Trophoblast cell (in vitro differentiated cells and primary cell): Measurements from ENCODE around the gene PRSS22.

ENCODE experiments used
- DNase-seq, 2 donors: peaks; one replicate each; pipeline ENCODE4 v3.0.0-alpha.2; 2016
- H2AFZ ChIP-seq: 2 replicates; pipeline ENCODE4 v1.6.1; 2013; ENCODE audit warnings: low read length, moderate library complexity, mild to moderate bottlenecking; ENCODE audit not compliant: insufficient read depth, poor library complexity
- H2AK5ac ChIP-seq: 2 replicates; pipeline ENCODE4 v1.6.1; 2013; ENCODE audit warnings: mild to moderate bottlenecking, low read length
- H2BK120ac ChIP-seq: 2 replicates; pipeline ENCODE4 v1.6.1; 2013; ENCODE audit warnings: low read length, mild to moderate bottlenecking, moderate library complexity; ENCODE audit not compliant: insufficient read depth, poor library complexity
- H2BK12ac ChIP-seq: 2 replicates; pipeline ENCODE4 v1.6.1; 2013; ENCODE audit warnings: mild to moderate bottlenecking, low read length, moderate library complexity
- H2BK5ac ChIP-seq: 2 replicates; pipeline ENCODE4 v1.6.1; 2013; ENCODE audit warnings: low read length, low read depth, moderate library complexity, mild to moderate bottlenecking; ENCODE audit not compliant: poor library complexity
- H3K14ac ChIP-seq: 2 replicates; pipeline ENCODE4 v1.6.1; 2013; ENCODE audit warnings: mild to moderate bottlenecking, low read length
- H3K18ac ChIP-seq: 2 replicates; pipeline ENCODE4 v1.6.1; 2013; ENCODE audit warnings: mild to moderate bottlenecking, low read length
- H3K23ac ChIP-seq: 2 replicates; pipeline ENCODE4 v1.6.1; 2013; ENCODE audit warnings: low read length
- H3K27ac ChIP-seq: 2 replicates; pipeline ENCODE4 v1.5.1; 2013; ENCODE audit warnings: low read depth, mild to moderate bottlenecking, inconsistent platforms, low read length, moderate library complexity
- H3K27me3 ChIP-seq: 2 replicates; pipeline ENCODE4 v1.6.1; 2013; ENCODE audit warnings: inconsistent platforms, mild to moderate bottlenecking, low read length, moderate library complexity; ENCODE audit not compliant: insufficient read depth
- H3K36me3 ChIP-seq, 2 experiments: 1 replicate in 1 of 2; 2 replicates in 1 of 2; pipeline ENCODE4 v1.6.1; 2013; ENCODE audit warnings: low read length in 2 of 2, mild to moderate bottlenecking in 2 of 2, moderate library complexity in 1 of 2; ENCODE audit not compliant: insufficient read depth in 2 of 2, control insufficient read depth in 1 of 2
- H3K4ac ChIP-seq: 2 replicates; pipeline ENCODE4 v1.6.1; 2013; ENCODE audit warnings: low read depth, mild to moderate bottlenecking, low read length, moderate library complexity
- H3K4me1 ChIP-seq, 2 experiments: 1 replicate in 1 of 2; 2 replicates in 1 of 2; pipeline ENCODE4 v1.6.1; 2013; ENCODE audit warnings: low read length in 2 of 2, mild to moderate bottlenecking in 2 of 2, moderate library complexity in 1 of 2; ENCODE audit not compliant: insufficient read depth in 2 of 2, control insufficient read depth in 1 of 2
- H3K4me2 ChIP-seq: 2 replicates; pipeline ENCODE4 v1.6.1; 2013; ENCODE audit warnings: inconsistent platforms, mild to moderate bottlenecking, low read length, moderate library complexity
- H3K4me3 ChIP-seq: 2 replicates; pipeline ENCODE4 v1.5.1; 2013; ENCODE audit warnings: mild to moderate bottlenecking, low read depth, low read length, inconsistent platforms
- H3K79me1 ChIP-seq: one replicate; pipeline ENCODE4 v1.6.1; 2013; ENCODE audit warnings: low read length
- H3K79me2 ChIP-seq: 2 replicates; pipeline ENCODE4 v1.6.1; 2013; ENCODE audit warnings: low read length, mild to moderate bottlenecking; ENCODE audit not compliant: control insufficient read depth, insufficient read depth, poor library complexity
- H3K9ac ChIP-seq: 2 replicates; pipeline ENCODE4 v1.6.1; 2013; ENCODE audit warnings: mild to moderate bottlenecking, low read length
- H3K9me3 ChIP-seq: 2 replicates; pipeline ENCODE4 v1.6.1; 2013; ENCODE audit warnings: low read depth, mild to moderate bottlenecking, control low read depth, inconsistent platforms, low read length; ENCODE audit not compliant: insufficient read depth
- H4K12ac ChIP-seq: 2 replicates; pipeline ENCODE4 v1.6.1; 2013; ENCODE audit warnings: low read depth, mild to moderate bottlenecking, low read length, moderate library complexity
- H4K8ac ChIP-seq: 2 replicates; pipeline ENCODE4 v1.6.1; 2013; ENCODE audit warnings: low read depth, mild to moderate bottlenecking, low read length, moderate library complexity
- H4K91ac ChIP-seq: one replicate; pipeline ENCODE4 v1.6.1; 2013; ENCODE audit warnings: low read depth, mild to moderate bottlenecking, low read length, moderate library complexity
- WGBS: extraction: QIAGEN DNeasy Blood & Tissue Kit; methylation state at CpG from one replicate; pipeline ENCODE4 v1.1.7; 2013; ENCODE audit warnings: missing lambda C conversion rate; ENCODE audit not compliant: insufficient read length, insufficient coverage; ENCODE audit errors: extremely low coverage; 5-methylcytosine and 5-hydroxymethylcytosine counted together

The PRSS22 gene

DNA sequence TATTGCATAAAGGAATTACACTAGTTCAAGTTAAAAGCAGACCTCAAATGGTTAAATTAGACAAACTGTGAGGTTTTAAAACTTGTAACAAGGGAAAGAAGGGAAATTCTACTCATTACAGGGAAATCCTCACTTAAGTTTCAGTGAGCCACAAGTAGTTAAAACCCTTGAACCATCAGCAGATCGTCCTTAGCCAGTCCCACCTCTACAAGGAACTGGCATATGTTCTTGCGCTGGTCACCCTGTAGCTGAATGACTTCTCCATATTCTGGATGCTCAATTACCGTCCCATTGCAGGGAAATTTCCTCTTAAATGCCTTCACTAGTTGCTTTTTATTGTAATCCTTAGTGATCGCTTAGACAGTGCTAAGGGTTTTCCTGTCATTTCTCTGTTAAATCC, 35.5 kb downstream of the PRSS22 start:
- H3K27me3 ChIP-seq: no peaks in the 10 kb centered on the region
- no peak overlapping the region for H4K91ac ChIP-seq
- H2AK5ac ChIP-seq: no peak overlapping the region
- no peaks in the 10 kb centered on the region for H3K79me2 ChIP-seq
- no peak overlapping the region for H2BK12ac ChIP-seq
- H2BK5ac ChIP-seq: no peak overlapping the region
- peaks cover 2% of the 10 kb centered on the region for H3K9me3 ChIP-seq
- H3K4me1 ChIP-seq: peaks cover 4 to 7% of the 10 kb centered on the region in 2 experiments
- H3K14ac ChIP-seq: no peak overlapping the region
- H3K4me3 ChIP-seq: no peak overlapping the region
- H3K79me1 ChIP-seq: no peaks in the 10 kb centered on the region
- no peak overlapping the region for H3K9ac ChIP-seq
- no peak overlapping the region for H4K8ac ChIP-seq
- H4K12ac ChIP-seq: no peak overlapping the region
- no peak for DNase-seq
- no peak overlapping the region for H2AFZ ChIP-seq
- no CpG with 5 or more reads among the region's 4 CpGs for WGBS
- H2BK120ac ChIP-seq: no peak overlapping the region
- H3K4me2 ChIP-seq: no peak overlapping the region
- no peak overlapping the region for H3K27ac ChIP-seq
- H3K4ac ChIP-seq: no peak overlapping the region
- H3K23ac ChIP-seq: no peak overlapping the region
- no peaks in the 10 kb centered on the region for H3K36me3 ChIP-seq
- no peak overlapping the region for H3K18ac ChIP-seq

DNA sequence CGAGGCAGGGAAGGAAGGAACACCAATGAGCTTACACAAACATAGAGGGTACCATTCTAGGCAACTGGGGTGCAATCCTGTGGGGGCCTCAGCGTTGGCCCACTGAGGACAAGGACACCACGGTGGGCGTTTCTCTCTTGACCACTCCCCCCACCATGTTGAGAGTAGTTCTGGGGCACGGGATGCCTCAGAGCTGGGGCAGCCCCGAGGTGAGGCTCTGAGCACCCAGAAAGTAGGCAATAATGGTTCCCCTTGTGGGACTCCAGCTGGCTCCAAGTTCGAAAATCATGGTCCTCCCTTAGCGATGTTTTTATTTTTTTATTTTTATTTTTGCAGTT, 35.8 kb downstream of the PRSS22 start:
- Histone ChIP-seq H3K23ac (no peak overlapping the region), H3K4ac (no peak overlapping the region), H3K4me2 (no peak overlapping the region), H2BK120ac (no peak overlapping the region), H3K79me2 (no peaks in the 10 kb centered on the region), H3K27me3 (no peaks in the 10 kb centered on the region), H2BK5ac (no peak overlapping the region), H3K18ac (no peak overlapping the region), H4K12ac (no peak overlapping the region), H3K79me1 (no peaks in the 10 kb centered on the region), H3K27ac (no peak overlapping the region), H4K91ac (no peak overlapping the region), H2AFZ (no peak overlapping the region), H3K9ac (no peak overlapping the region), H4K8ac (no peak overlapping the region), H3K36me3 (no peaks in the 10 kb centered on the region), H3K14ac (no peak overlapping the region), H2BK12ac (no peak overlapping the region), H2AK5ac (no peak overlapping the region), H3K9me3 (peaks cover 2% of the 10 kb centered on the region), H3K4me3 (no peak overlapping the region), H3K4me1 (peaks cover 4 to 7% of the 10 kb centered on the region in 2 experiments)
- no CpG with 5 or more reads among the region's 8 CpGs for WGBS
- no peak for DNase-seq

DNA sequence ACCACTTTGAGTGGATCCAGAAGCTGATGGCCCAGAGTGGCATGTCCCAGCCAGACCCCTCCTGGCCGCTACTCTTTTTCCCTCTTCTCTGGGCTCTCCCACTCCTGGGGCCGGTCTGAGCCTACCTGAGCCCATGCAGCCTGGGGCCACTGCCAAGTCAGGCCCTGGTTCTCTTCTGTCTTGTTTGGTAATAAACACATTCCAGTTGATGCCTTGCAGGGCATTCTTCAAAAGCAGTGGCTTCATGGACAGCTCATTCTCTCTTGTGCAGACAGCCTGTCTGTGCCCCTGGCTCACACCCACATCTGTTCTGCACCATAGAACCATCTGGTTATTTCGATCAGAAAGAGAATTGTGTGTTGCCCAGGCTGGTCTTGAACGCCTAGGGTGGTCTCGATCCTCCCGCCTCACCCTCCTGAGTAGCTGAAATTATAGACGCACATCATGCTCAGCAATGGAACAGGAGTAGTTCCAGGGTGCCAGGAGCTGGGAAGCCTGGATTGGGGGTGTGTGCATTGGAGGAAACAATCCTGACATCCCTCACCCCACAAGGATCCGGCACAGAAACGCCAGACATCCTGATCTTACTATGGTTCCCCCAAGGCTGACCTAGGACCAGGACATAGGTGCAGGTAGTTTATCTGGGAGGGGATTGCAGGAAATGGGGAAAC, 36.3 kb downstream of the PRSS22 start:
- no peak overlapping the region for H3K4ac ChIP-seq
- H2AK5ac ChIP-seq: no peak overlapping the region
- H3K27me3 ChIP-seq: no peaks in the 10 kb centered on the region
- no peak overlapping the region for H3K4me2 ChIP-seq
- H3K23ac ChIP-seq: no peak overlapping the region
- no peak overlapping the region for H4K91ac ChIP-seq
- H3K9ac ChIP-seq: no peak overlapping the region
- peaks cover 2% of the 10 kb centered on the region for H3K9me3 ChIP-seq
- H3K4me1 ChIP-seq: peaks cover 4 to 7% of the 10 kb centered on the region in 2 experiments
- H2AFZ ChIP-seq: no peak overlapping the region
- no peaks in the 10 kb centered on the region for H3K36me3 ChIP-seq
- no peaks in the 10 kb centered on the region for H3K79me1 ChIP-seq
- H2BK12ac ChIP-seq: no peak overlapping the region
- no peak overlapping the region for H4K8ac ChIP-seq
- DNase-seq: peak in 1 of 2 donors; percentile 13
- no peak overlapping the region for H3K18ac ChIP-seq
- no peak overlapping the region for H3K27ac ChIP-seq
- no peak overlapping the region for H3K14ac ChIP-seq
- no peak overlapping the region for H4K12ac ChIP-seq
- H2BK5ac ChIP-seq: no peak overlapping the region
- no peak overlapping the region for H2BK120ac ChIP-seq
- H3K4me3 ChIP-seq: no peak overlapping the region
- no CpG with 5 or more reads among the region's 9 CpGs for whole genome bisulfite sequencing
- no peaks in the 10 kb centered on the region for H3K79me2 ChIP-seq

DNA sequence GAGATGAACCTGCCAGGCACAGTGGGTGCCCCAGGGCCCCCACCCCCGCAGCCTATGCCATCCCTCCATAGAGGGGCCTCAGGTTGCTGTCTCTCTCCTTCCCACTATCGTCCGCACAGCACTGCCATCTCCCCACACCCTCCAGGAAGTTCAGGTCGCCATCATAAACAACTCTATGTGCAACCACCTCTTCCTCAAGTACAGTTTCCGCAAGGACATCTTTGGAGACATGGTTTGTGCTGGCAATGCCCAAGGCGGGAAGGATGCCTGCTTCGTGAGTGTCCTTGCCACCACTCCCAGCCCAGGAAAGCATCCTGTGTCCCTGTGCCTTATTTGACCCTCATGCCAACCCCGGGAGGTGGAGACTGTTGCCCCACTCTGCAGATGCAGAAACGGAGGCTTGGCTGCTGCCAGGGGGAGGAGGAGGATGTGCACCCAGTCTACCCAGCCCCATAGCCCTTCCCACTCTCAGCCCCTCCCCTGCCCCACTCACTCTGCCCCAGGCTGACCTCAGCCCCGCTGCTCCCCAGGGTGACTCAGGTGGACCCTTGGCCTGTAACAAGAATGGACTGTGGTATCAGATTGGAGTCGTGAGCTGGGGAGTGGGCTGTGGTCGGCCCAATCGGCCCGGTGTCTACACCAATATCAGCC, 37.0 kb downstream of the PRSS22 start:
- H2BK120ac ChIP-seq: no peak overlapping the region
- no peak overlapping the region for H2BK12ac ChIP-seq
- H2BK5ac ChIP-seq: no peak overlapping the region
- H3K23ac ChIP-seq: no peak overlapping the region
- WGBS: no CpG with 5 or more reads among the region's 14 CpGs
- no peak overlapping the region for H3K14ac ChIP-seq
- no peaks in the 10 kb centered on the region for H3K79me2 ChIP-seq
- H3K4ac ChIP-seq: no peak overlapping the region
- H3K4me3 ChIP-seq: no peak overlapping the region
- H3K9me3 ChIP-seq: peaks cover 2% of the 10 kb centered on the region
- no peak overlapping the region for H3K4me2 ChIP-seq
- no peak overlapping the region for H3K9ac ChIP-seq
- H3K4me1 ChIP-seq: peaks cover 4 to 7% of the 10 kb centered on the region in 2 experiments
- H4K12ac ChIP-seq: no peak overlapping the region
- H4K8ac ChIP-seq: no peak overlapping the region
- no peak overlapping the region for H3K18ac ChIP-seq
- no peak for DNase-seq
- no peaks in the 10 kb centered on the region for H3K27me3 ChIP-seq
- H3K36me3 ChIP-seq: no peaks in the 10 kb centered on the region
- no peak overlapping the region for H2AFZ ChIP-seq
- no peak overlapping the region for H2AK5ac ChIP-seq
- H4K91ac ChIP-seq: no peak overlapping the region
- no peak overlapping the region for H3K27ac ChIP-seq
- no peaks in the 10 kb centered on the region for H3K79me1 ChIP-seq
